Common myeloid progenitor, CD34-positive (primary cell): ENCODE measurements around the gene SCN4B.

Source experiments
- CTCF ChIA-PET: fragments of 350-600 bp; sonication (Branson Sonifier 250); formaldehyde crosslinking; loops from one replicate; lab custom pipeline; 2021; ENCODE audit warnings: antibody characterized with exemption; lab: Charles Lee
- POLR2A ChIA-PET: fragments of 350-600 bp; sonication (Branson Sonifier 250); formaldehyde crosslinking; loops from one replicate; lab custom pipeline; 2021; ENCODE audit warnings: antibody characterized with exemption; lab: Charles Lee
- DNase-seq, 3 donors: peaks; one replicate each; pipeline versions ENCODE4 v3.0.0 to v3.0.0-alpha.2; 2013
- H3K27ac ChIP-seq, 2 experiments: 1 replicate in 1 of 2; 2 replicates in 1 of 2; pipeline ENCODE4 v1.7.0; 2013; ENCODE audit warnings: inconsistent platforms in 2 of 2, low read length in 2 of 2, mild to moderate bottlenecking in 2 of 2, low read depth in 1 of 2, moderate library complexity in 1 of 2; ENCODE audit not compliant: severe bottlenecking in 2 of 2, insufficient read depth in 1 of 2, poor library complexity in 1 of 2
- H3K27me3 ChIP-seq, 5 experiments: replicated peaks in 2 of 5; 1 replicate in 3 of 5; 2 replicates in 2 of 5; pipeline versions ENCODE4 v1.6.1 to v1.7.0; 2013; ENCODE audit warnings: low read length in 4 of 5, mild to moderate bottlenecking in 2 of 5, moderate library complexity in 2 of 5, inconsistent platforms in 1 of 5; ENCODE audit not compliant: insufficient read depth in 5 of 5, control insufficient read depth in 4 of 5
- H3K36me3 ChIP-seq, 4 experiments: 1 replicate in 2 of 4; 2 replicates in 2 of 4; pipeline versions ENCODE4 v1.6.1 to v1.7.0; 2013; ENCODE audit warnings: low read length in 3 of 4, control low read depth in 1 of 4, mild to moderate bottlenecking in 1 of 4; ENCODE audit not compliant: control insufficient read depth in 4 of 4, insufficient read depth in 4 of 4
- H3K4me1 ChIP-seq, 4 experiments: 1 replicate in 3 of 4; 2 replicates in 1 of 4; pipeline versions ENCODE4 v1.6.1 to v1.7.1; 2013; ENCODE audit warnings: low read length in 3 of 4, mild to moderate bottlenecking in 3 of 4, control low read depth in 1 of 4, inconsistent platforms in 1 of 4, moderate library complexity in 1 of 4; ENCODE audit not compliant: control insufficient read depth in 4 of 4, insufficient read depth in 4 of 4; ENCODE audit errors: control extremely low read depth in 1 of 4
- H3K4me3 ChIP-seq, 7 experiments: 1 replicate in 4 of 7; 2 replicates in 3 of 7; pipeline versions ENCODE4 v1.5.1 to v1.7.0; 2013; ENCODE audit warnings: mild to moderate bottlenecking in 7 of 7, low read length in 6 of 7, moderate library complexity in 6 of 7, inconsistent platforms in 2 of 7, low read depth in 2 of 7, control low read depth in 1 of 7; ENCODE audit not compliant: insufficient read depth in 4 of 7, control insufficient read depth in 1 of 7; ENCODE audit errors: extremely low read depth in 1 of 7
- H3K9me3 ChIP-seq, 5 experiments: 1 replicate in 4 of 5; 2 replicates in 1 of 5; pipeline versions ENCODE4 v1.6.1 to v1.7.1; 2013; ENCODE audit warnings: low read length in 4 of 5, mild to moderate bottlenecking in 2 of 5, inconsistent platforms in 1 of 5, low read depth in 1 of 5, moderate library complexity in 1 of 5; ENCODE audit not compliant: control insufficient read depth in 4 of 5, insufficient read depth in 2 of 5; ENCODE audit errors: control extremely low read depth in 1 of 5
- WGBS: methylation state at CpG from one replicate; pipeline ENCODE4 v1.1.5; 2013; ENCODE audit not compliant: insufficient coverage; 5-methylcytosine and 5-hydroxymethylcytosine counted together

The SCN4B gene

GRCh38 chr11:118120793-118121192 lies 31.8 kb downstream of the SCN4B start:
- ChIA-PET POLR2A (no interaction called here), CTCF (no interaction called here)
- Histone ChIP-seq H3K27ac (no peak overlapping the region), H3K27me3 (no peaks in the 10 kb centered on the region), H3K36me3 (no peaks in the 10 kb centered on the region), H3K4me1 (peaks cover 0 to 6% (median 3%) of the 10 kb centered on the region in 4 experiments), H3K4me3 (no peak overlapping the region), H3K9me3 (peaks cover 0 to 6% (median 0%) of the 10 kb centered on the region in 5 experiments)
- DNase-seq = no peak
- WGBS = no CpG with 5 or more reads among the region's 1 CpG

- ChIA-PET POLR2A (interaction anchor here (0.6 kb wide), 1 partner anchor 137 kb away, joined by 4 read pairs; no protein-coding TSS in a partner anchor), CTCF (interaction anchor here (0.5 to 1.8 kb wide), 2 partner anchors 26 to 170 kb away, joined by 3 to 4 read pairs; no protein-coding TSS in a partner anchor)
- Histone ChIP-seq H3K27me3 (no peaks in the 10 kb centered on the region), H3K4me1 (peaks cover 0 to 11% (median 7%) of the 10 kb centered on the region in 4 experiments), H3K9me3 (peaks cover 0 to 6% (median 0%) of the 10 kb centered on the region in 5 experiments), H3K27ac (no peak overlapping the region), H3K36me3 (no peaks in the 10 kb centered on the region), H3K4me3 (no peak overlapping the region)
- WGBS = 15% methylated on average over 6 of the region's 9 CpGs
- DNase-seq = peak in 2 of 3 donors; percentile 10 to 53
These were observed 34.6 kb downstream of the SCN4B start for GRCh38 chr11:118117790-118118601.

- H3K36me3 ChIP-seq = no peaks in the 10 kb centered on the region
- H3K27me3 ChIP-seq = no peaks in the 10 kb centered on the region
- WGBS = 97% methylated on average over 6 of the region's 7 CpGs
- H3K9me3 ChIP-seq = no peaks in the 10 kb centered on the region
- H3K4me1 ChIP-seq = peaks cover 0 to 11% (median 7%) of the 10 kb centered on the region in 4 experiments
- H3K27ac ChIP-seq = no peak overlapping the region
- DNase-seq = no peak
- H3K4me3 ChIP-seq = no peak overlapping the region
- POLR2A ChIA-PET = no interaction called here
- CTCF ChIA-PET = no interaction called here
These were observed 37.6 kb downstream of the SCN4B start for GRCh38 chr11:118115048-118115447.

- WGBS = no CpG with 5 or more reads among the region's 1 CpG
- no peak overlapping the region for H3K27ac ChIP-seq
- ChIA-PET POLR2A (no interaction called here), CTCF (interaction anchor here (1.1 to 1.2 kb wide), 3 partner anchors 12 to 167 kb away, joined by 3 to 4 read pairs (median 3); no protein-coding TSS in a partner anchor)
- no peaks in the 10 kb centered on the region for H3K9me3 ChIP-seq
- no peaks in the 10 kb centered on the region for H3K27me3 ChIP-seq
- DNase-seq = peak in 2 of 3 donors; percentile 21 to 24
- H3K36me3 ChIP-seq = no peaks in the 10 kb centered on the region
- peaks cover 0 to 11% (median 7%) of the 10 kb centered on the region in 4 experiments for H3K4me1 ChIP-seq
- H3K4me3 ChIP-seq = no peak overlapping the region
These were observed 38.4 kb downstream of the SCN4B start for GRCh38 chr11:118114266-118114665.

GRCh38 chr11:118112711-118113430 lies 39.8 kb downstream of the SCN4B start:
- Histone ChIP-seq H3K4me3 (no peak overlapping the region), H3K9me3 (no peaks in the 10 kb centered on the region), H3K4me1 (peaks cover 0 to 10% (median 6%) of the 10 kb centered on the region in 4 experiments), H3K36me3 (no peaks in the 10 kb centered on the region), H3K27me3 (no peaks in the 10 kb centered on the region), H3K27ac (no peak overlapping the region)
- POLR2A ChIA-PET = no interaction called here
- CTCF ChIA-PET = interaction anchor here (0.6 to 1.2 kb wide), 2 partner anchors 13 to 905 kb away, joined by 3 read pairs; partner anchors contain the start of gene RPS25
- 95% methylated on average over 9 of the region's 11 CpGs for whole genome bisulfite sequencing
- no peak for DNase-seq

- Histone ChIP-seq H3K36me3 (no peaks in the 10 kb centered on the region), H3K4me1 (peaks cover 0 to 6% (median 4%) of the 10 kb centered on the region in 4 experiments), H3K27ac (no peak overlapping the region), H3K4me3 (no peak overlapping the region), H3K27me3 (no peaks in the 10 kb centered on the region), H3K9me3 (no peaks in the 10 kb centered on the region)
- 100% methylated on average over 4 of the region's 6 CpGs for WGBS
- ChIA-PET POLR2A (no interaction called here), CTCF (no interaction called here)
- DNase-seq = no peak
These were observed 40.9 kb downstream of the SCN4B start for GRCh38 chr11:118111744-118112035.
